Mammary epithelial cell (primary cell): ENCODE measurements around the gene PINK1.

Experiments
- CTCF ChIP-seq, 2 donors: IDR thresholded peaks in 1 of 2; conservative IDR thresholded peaks in 1 of 2; 2 replicates each; pipeline ENCODE4 v1.5.1; 2011 to 2012; ENCODE audit warnings: inconsistent platforms in 2 of 2, low read length in 2 of 2, mild to moderate bottlenecking in 2 of 2, control low read depth in 1 of 2, low read depth in 1 of 2; ENCODE audit not compliant: insufficient read depth in 1 of 2; ENCODE audit errors: extremely low read depth in 1 of 2
- EZH2 ChIP-seq: IDR thresholded peaks from 2 replicates; pipeline ENCODE4 v1.6.1; 2012; ENCODE audit warnings: low read length, inconsistent platforms, borderline replicate concordance

- TF ChIP-seq CTCF (conservative IDR thresholded peaks at IDR 0.05 in 1 of 2, IDR thresholded peaks at IDR 0.05 in 1 of 2; ENCODE audit: extremely low read depth in 1 of 2, insufficient read depth in 1 of 2, low read depth in 1 of 2, low read length in 2 of 2) (no peak), EZH2 (no peak)
Measured at GRCh38 chr1:20685099-20685662, 51.9 kb downstream of the PINK1 start.
